SKM-1 treated with dmso at 0.1 percent for 144 hours (cell line): Measurements from ENCODE around the gene ETS2.

ENCODE experiments used
- DNase-seq: peaks from one replicate; lab custom pipeline; 2025; ENCODE audit not compliant: unreplicated experiment; lab: John Stamatoyannopoulos, UW

ETS2 gene

GRCh38 chr21:38800924-38801744 is 4.6 kb upstream of the ETS2 start:
- no peak for DNase-seq

GRCh38 chr21:38802050-38803026 is 3.4 kb upstream of the ETS2 start:
- DNase-seq = no peak

DNA sequence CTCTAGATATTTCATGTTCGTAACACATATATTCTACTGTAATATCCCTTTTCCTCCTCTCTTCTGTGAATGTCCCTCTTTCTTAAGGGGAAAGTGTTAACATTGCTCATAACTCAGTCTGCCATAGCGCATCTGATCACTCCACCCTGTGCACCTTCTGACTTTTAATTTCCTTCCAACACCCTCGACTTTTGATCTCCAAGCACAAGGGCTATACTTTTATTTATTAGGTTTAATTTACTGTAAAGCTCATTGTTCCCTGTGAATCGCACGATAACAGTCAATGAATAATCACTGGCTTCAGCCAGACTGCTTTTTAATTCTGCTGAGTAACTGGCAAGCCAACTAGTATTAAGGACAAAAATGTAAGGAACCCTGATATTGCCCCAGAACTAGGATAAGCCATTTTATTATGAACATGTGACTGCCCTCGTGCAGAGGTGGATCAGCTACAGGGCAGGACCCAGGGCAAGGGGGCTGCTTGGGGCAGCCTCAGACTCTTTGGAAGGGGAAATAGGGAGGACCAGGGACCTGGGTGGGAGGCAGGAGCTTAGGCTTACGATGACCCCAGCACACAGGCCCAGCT is 2.6 kb upstream of the ETS2 start:
- no peak for DNase-seq

- DNase-seq = no peak
Measured at GRCh38 chr21:38804030-38804788, 1.5 kb upstream of the ETS2 start.

- DNase-seq = no peak
Measured at GRCh38 chr21:38804789-38805327, 871 bp upstream of the ETS2 start.

DNA sequence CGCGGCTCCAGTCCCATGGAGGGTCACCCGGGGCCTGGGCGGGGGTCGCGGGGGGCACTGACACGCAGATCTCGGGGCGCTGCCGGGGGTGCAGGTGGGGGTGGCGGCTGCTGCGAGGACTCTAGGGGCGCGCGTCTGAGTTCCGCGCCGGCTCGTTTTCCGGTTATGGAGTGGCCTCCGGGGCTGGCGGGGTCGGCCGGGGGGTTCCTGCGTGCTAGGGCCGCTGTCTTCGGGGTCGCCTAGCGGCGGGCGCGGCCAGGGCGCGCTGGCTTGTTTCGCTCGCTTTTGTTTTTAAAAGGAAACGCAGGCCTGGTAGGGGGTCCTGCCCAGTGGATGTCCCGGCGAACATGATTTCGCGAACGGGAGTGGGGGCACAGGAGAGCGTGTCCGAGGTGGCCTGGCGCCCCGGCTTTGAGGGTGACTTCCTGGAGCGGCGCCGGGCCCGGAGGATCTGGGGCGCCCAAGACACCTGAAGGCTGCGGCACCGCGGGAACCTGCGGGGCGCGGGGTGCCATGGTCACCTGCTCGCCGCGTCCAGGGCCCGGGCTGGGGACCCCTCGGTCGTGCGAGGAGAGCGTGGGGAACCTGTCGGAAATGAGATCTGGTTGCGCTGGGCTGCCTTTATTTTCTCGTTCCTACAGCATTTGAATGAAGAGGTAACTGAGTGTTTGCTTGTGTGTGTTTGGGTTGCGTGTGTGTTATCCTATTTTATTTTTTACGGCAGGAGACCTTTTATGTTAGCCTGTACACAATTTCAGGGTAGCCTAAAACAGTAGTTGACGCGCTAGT is 618 bp downstream of the ETS2 start:
- DNase-seq = no peak

GRCh38 chr21:38806942-38807284 is 1.2 kb downstream of the ETS2 start:
- no peak for DNase-seq

DNA sequence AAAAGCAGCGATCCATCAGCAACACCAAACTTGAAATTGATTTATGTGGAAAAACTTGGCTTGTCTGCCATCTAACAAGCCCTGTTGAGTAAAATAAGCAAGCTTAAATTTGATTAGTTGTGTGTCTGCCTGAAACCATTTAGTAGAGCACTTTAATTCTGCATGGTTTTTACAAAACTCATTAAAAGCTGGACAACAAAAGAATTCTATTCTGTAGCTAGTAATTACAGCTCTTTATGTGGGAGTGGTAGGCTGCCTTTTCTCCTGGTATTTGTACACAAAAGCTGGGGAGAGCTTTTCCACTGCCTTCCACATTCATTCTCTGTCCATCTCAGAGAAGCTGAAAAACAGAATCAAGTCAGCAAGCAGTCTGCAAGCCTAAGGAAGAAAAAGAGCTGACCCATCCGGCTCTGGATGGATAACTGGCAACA is 1.7 kb downstream of the ETS2 start:
- no peak for DNase-seq

DNA sequence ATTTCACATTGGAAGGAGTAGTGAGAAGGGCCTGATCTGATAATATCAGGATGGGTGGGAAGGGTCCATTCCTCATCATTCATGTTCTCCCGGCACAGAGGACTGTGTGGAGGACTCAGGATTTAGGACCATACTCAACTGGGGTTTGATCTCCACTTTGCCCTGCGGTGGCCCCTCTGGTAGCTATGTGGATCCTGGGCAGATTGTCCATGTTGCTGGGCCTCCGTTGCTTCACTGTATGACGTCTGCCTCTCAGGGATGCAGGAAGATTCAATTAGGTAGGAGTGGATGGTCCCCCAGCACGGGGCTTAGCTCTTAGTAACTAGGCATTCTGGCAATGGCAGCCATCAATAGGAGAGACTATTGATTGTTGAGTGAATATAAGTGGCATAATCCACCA is 2.3 kb downstream of the ETS2 start:
- no peak for DNase-seq

DNA sequence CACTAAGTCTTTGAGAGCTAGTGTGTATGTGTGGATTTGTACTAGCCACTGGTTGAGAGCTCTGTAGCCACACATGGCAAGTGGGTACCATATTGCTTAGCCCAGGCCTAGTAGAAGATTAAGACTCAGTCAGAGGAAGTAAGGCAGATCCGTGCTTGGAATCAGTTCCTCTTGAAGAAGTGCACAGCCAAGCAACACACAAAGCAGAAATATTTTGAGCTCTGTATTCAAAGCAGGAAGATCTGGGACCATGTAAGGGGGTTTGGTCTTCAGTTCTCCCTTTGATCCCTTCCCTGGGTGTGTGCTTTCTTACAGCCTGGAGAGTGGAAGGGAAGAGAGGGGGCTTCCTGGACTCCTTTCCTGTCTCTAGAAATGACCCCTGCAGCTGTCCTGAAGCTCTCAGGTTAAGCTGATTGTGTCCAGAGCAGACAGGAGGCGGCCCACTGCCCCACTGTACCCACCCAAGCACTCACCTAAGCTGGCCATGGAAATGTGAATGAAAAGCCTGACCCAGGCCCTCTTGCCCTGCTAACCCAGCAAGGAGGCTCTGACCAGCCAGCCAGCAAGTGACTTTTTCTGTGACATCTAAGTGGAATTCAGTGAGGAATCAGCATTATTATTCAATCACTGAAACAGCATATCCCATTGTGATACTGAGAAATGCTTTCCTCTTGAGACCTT is 3.6 kb downstream of the ETS2 start:
- DNase-seq = peak; percentile 55

GRCh38 chr21:38810034-38810825 is 4.5 kb downstream of the ETS2 start:
- DNase-seq = no peak

GRCh38 chr21:38810826-38811164 is 5.1 kb downstream of the ETS2 start:
- no peak for DNase-seq

GRCh38 chr21:38811257-38811656 is 5.5 kb downstream of the ETS2 start:
- DNase-seq = no peak

GRCh38 chr21:38813143-38813542 is 7.4 kb downstream of the ETS2 start:
- no peak for DNase-seq

GRCh38 chr21:38813547-38813946 is 7.8 kb downstream of the ETS2 start:
- DNase-seq = no peak

DNA sequence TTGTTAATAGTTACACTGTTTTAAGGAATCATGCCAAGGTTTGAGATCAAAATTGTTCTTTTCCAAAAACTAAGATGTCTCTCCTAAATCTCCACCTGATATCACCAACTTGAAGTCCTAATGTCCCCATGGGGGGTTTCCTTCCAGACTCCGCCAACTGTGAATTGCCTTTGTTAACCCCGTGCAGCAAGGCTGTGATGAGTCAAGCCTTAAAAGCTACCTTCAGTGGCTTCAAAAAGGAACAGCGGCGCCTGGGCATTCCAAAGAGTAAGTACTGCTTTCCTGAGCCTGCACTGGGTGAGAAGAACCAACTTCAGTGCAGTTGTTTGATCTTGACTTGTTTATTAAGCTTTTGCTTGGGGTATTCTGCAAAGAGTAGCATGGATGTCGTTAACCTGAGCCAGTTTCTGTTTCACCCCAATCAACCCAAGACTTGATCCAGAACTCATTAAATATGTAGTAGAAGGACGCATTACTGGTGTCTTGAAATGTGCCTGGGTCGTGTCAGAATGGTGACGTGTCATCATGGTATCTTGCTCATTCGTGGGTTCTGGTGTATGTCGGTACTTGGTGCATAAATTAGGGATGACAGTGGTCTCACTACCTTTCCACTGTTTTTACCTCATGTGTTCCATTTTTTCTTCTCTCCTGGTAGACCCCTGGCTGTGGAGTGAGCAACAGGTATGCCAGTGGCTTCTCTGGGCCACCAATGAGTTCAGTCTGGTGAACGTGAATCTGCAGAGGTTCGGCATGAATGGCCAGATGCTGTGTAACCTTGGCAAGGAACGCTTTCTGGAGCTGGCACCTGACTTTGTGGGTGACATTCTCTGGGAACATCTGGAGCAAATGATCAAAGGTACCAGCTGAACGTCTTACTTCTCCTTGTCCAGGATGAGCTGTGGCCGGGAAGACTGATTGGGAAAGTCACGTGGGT is 8.7 kb downstream of the ETS2 start:
- no peak for DNase-seq

- DNase-seq = no peak
Measured at GRCh38 chr21:38815060-38815405, 9.3 kb downstream of the ETS2 start.
